ENCODE results near the gene PRKN.
"Not testable (repeated sequence)": the region's sequence is repeated elsewhere in the genome, so short reads cannot be mapped to it uniquely, and the experiment has no call there.

PRKN gene

DNA sequence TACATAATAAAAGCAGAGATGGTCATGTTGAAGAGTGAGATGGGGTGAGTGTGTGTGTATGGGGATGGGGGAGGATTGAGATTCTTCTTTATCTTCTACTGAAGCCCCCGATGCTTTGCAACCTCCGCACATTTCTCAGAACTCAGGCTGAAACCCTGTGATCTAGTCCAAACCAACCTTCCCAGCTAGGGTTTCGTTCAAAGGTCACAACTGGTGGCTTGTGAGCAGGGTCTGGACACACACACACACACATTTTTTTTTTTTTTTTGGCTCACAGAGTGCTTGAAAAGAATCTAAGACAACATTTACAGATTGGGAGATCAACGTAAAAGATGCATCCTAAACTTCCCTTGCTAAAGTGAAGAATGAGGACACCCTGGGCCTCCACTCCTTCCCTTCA lies 1228.7 kb downstream of the PRKN start:
- DNase-seq = no peak

DNA sequence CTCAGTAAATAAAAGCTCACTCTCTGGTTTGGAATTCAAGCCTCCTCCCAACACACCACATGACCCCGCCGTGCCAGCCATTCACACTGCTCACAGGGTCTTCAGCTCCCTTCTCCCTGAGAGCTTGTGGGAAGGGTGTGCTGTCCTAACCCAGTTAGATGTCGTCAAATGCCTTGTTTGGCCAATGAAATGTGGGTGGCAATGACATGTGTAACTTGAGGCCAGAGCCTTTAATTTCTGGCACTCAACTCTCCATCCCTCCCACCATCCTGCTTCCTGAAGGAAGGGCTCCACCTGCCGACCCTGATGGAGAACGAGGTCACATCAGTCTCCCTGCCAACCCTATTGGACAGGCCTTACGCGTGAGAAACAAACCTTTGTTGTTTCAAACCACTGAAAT lies 1229.2 kb downstream of the PRKN start:
- DNase-seq = no peak

DNA sequence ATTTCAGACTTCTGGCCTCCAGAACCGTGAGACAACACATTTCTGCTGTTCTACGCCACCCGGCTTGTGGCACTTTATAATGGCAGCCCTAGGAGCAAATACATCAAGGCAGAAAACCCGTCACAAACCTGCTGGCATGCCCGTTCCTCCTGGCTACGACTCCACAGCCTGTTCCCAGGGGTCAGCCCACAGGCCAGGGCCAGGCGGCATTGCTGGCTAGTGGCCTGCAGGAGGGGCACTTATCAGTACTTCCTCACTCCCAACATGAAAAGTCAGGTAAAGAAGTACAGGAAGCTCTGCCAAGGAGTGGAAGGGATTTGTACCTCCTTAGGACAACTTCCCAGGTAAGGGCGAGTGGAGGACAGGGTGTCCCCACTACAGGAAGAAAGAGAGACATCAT lies 1230.6 kb downstream of the PRKN start:
- DNase-seq = no peak

DNA sequence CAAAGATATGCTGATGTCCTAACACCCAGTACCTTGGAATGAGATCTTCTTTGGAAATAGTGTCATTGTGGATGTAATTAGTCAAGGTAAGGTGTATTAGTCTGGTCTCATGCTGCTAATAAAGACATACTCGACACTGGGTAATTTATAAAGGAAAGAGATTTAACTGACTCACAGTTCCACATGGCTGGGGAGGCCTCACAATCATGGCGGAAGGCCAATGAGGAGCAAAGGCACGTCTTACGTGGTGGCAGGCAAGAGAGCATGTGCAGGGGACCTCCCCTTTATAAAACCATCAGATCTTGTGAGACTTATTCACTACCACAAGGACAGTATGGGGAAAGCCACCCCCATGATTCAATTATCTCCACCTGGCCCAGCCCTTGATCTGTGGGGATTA lies 1231.3 kb downstream of the PRKN start:
- not testable (repeated sequence) for DNase-seq

DNA sequence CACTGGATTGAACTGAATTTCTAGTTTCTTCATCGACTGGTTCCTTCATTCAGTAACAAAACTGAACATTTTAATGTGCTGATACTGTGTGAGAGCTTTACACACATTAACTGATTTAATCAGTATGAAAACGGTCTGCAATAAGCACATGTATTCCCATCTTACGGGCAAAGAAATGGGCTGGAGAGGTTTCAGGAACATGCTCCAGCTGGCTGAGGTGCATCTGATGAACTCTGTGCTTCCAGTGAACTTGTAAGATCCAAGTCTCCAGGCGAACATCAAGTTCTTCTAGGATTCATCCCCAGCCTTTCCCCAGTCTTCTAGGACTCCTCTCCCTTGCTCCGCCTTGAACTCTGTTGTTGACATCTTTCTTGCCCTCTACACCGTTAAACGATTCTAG lies 1233.0 kb downstream of the PRKN start:
- no peak for DNase-seq

DNA sequence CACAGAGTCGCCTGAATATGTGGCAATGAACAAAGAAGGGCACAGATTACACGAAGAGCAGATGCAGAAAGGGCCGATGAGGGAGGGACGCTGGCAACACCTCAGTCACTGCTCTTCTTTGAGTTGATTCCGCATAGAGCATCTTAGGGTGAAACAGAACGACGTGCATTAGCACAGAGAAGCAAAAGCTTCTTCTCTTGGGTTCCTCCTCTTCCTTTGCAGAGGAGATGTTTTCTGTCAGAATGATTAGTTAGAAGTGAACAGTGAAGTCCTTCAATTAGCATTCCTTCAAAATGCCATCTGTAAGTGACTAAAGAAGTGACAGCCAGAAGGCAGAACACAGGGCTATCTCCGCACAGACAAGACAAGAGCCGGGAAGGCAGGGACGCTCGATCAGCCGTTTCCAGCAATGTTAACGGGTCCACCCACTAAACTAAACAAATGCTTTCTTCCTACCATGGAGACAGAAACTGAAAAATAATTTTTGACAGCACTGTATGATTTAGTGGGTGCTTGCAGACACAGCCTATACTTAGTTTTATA lies 1233.9 kb downstream of the PRKN start:
- no peak for DNase-seq

DNA sequence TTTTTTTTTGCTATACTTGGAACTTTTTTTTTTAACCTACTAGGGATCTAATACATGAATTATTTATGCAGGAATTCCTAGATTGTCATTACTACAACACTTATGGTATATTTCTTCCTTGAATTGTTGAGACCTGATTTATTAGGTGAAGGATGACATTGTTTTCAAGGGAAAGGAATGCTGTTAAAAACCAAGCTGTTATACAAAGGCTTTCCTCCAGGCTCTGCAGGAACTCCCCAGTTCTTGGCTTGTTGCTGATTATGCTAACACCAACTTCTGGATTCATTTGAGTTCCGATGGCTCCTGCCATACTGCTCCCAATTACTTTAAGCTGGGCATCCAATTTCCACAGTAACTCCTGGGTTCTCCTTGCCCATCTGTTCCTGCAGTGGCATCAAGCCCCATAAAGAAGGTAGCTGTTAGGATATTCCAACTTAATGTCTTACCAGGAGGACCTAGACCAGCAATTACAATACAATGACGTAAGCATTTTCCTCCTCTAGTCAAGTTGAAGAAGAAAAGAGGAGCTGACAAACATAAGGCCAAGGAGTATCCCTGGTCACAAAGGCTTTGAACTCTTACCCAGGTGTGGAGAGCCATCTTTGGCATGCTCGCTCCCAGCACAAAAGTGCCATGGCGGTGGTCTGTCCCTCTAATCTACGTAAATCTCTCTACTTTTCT lies 1237.8 kb downstream of the PRKN start:
- DNase-seq = no peak

DNA sequence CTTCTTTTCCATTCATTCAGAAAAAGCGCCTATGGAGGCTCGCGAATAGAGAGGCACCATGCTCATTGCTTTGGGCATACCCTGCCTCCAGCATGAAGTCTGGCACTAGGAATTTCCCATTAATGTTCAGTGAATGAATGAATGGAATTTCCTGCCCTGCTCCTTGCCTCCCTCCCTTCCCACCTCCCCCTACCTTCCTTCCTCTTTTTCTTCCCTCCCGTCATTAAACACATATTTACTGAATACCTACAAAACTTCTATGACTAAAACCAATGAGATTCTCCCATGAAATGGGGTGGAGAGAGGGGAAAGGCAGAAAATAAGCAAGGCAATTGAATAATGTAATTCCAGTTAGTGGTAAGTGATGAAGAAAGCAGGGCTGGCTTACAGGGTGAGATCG lies 1239.9 kb downstream of the PRKN start:
- DNase-seq = no peak

DNA sequence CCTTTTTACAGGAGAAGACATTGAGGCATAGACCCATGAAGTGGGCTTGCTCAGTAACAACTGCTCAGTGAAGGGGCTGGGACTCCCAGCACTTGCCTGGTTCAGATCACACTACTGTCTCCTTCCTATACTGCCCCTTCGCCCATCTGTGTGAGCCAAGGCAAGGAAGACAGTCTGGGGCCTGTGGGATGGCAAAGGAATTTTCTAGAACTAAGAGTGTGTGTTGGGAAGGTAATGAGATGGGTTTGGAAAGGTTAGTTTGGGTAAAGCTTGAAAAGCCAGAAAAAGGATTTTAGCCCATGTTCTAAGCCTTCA lies 1240.4 kb downstream of the PRKN start:
- no peak for DNase-seq

DNA sequence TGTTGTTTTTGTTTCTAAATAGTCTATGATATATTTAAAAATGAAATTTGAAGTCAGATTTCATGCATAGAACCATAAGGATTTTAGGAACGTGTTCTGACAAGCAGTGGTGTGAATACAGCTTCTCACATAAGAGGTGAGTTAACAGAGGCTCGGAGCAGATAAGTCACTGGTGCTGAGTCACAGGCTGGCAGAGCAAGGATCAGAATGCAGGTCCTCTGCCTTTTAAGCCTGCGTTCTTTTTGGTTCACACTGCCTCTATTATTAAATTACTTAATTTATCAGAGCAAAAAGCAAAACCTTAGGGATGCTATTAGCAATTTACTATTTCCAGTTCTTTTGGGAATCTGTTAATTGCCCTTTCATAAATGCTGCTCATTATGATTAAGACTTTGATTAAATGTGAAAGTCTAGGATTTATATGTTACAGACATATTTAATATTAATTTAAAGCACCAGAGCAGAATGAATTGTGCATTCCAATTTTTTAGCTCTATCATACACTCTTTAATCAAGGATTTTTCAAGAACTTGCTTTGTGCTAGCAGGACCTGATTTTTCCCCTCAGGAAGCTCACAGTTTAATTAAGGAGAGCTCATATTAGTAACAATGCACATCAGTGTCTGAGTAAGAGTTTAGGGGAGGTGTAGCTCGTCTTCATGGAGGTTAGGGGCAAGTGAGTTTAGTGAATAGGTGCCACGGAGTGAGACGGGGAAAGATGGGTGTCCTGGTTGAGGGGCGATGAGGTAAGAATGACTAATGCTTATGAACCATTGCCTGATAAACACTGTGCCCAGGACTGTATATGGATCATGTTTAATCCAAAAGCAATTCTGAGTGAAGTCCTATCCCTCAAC lies 1241.0 kb downstream of the PRKN start:
- no peak for DNase-seq

DNA sequence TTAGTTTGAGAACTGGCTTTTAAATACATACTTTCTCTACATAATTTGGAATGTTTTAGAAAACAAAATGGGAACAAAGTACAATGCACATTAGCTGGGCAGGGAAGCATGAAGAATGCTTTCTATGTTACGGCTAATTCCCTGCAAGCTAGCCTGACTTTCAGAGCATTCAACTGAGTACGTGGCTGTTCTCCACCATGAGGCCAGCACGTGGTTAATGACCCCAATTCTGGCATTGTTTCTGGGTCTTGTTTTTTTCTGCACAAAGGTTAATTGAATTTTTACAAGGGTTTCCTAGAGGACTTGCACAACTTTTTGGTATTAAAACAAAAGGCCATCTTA lies 1245.1 kb downstream of the PRKN start:
- no peak for DNase-seq

DNA sequence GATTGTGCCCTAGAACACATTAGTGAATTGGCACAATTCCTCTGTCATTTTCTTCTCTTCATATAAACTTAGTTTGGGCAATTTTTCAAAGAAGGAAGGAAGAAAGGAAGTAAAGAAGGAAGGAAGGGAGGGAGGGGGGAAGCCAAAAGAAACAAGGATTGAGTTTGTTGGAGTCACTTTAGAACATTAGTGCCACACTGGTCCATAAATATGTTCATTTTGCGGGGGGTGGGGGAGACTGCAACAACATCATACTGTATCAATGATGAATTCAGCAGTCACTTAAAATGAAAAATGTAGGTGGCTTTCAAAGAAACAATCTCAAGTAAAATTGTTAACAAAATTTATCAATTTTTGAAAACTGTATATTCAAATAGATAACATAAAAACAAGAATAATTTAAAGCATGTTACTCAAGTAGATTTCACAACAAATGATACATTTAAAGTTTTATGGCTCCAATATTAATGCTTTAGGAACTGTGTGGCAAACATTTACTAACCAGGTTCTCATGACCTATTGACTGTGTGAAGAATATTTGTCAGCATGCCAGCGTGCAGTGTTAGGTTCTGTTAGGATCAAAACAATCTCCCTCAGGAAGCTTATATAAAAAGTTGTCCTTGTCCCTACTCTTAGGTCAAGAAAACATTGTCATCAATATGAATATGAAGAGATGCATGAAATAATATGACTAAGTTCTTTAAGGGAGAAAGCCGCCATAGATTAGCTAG lies 1245.6 kb downstream of the PRKN start:
- DNase-seq = no peak

DNA sequence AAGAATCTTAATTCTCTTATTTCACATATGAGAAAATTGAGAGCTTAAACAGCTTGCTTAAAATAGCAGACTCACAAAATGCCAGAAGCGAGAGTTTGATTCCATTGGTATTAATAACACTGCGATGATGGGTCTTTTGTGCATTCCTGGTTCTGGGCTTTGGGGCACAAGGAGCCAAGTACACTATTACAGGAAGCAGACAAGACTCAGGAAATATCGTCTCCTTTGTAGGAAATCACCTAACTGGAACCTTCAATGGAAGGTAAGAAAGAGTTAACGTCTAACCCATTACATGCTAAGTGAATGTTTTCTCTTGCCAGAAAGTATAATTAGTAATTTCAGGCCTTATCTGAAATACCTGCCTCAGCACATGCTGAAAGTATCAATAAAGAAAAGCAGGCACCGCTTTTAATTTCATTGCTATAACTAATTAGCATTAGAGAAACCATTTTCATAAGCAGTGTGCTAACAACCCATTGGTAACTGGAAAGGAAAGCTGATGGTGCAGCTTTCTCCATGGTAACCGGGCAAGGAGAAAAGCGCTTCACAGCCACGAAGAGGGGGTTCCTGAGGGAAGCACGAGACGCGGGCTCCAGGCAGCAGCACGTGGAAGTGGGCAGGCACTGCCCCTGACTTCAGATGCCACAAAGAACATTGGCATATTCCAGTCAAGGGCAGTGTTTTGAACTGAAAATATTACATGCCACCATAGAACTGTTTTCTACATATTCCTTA lies 1247.0 kb downstream of the PRKN start:
- no peak for DNase-seq

DNA sequence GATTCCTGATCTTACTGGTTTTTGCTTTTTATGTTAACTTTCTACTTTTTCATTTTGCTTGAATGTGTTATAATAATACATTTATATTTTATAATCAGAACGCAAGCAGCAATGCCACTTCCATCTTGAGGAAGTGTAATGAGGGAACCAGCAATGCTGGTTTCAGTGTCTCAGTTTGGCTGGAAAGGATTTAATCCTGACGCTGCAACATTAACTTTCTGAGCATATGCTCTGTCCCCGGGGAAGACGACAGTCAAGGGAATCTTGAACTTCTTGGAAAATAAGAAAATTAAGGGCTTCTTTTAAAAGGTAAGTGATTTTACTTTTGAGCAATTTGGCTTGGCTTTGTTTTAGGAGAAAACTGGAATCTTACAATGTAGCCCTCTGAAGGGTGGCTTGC lies 1248.2 kb downstream of the PRKN start:
- no peak for DNase-seq

DNA sequence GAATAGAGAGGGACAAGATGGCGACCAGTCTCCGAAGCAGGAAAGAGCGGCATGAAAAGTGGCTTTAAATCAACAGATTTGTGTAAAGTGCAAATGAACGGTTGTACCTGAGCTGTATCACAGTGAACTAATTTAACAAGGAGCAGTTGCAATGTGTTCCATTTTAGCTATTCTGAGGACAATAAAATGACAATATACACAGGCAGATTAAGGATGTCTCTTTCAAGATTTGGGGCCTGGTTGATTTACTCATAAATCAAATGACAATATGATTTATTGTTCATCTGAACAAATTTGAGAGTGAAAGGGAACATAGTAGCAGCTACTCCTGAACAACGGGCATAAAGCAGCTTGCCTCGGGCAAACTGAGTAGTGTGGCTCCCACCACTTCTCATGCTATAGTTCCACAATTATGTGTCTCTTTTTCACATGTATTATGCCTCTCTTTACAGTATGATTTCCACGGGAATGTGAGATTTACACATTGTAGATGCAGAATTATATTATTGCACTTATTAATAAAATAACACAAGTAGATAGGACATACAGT lies 1249.6 kb downstream of the PRKN start:
- no peak for DNase-seq

DNA sequence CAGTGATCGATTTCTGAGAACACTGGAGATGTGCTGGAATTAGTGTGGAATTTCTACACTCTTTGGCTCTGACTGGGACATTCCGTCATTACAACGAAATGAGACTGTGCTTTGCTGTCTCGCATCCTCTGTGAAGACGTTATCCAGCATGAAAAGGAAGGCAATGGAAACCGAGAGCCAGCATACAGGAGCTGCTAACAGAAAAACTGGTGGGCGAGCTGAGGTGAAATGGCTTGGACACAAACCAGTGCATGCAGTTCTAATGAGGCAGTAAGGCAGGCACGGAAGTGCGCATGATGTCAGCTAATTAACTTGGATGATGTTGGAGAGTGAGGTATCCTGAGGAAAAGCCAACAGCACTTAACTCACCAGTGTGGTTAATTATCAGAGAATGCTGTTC lies 1250.9 kb downstream of the PRKN start:
- DNase-seq = no peak

DNA sequence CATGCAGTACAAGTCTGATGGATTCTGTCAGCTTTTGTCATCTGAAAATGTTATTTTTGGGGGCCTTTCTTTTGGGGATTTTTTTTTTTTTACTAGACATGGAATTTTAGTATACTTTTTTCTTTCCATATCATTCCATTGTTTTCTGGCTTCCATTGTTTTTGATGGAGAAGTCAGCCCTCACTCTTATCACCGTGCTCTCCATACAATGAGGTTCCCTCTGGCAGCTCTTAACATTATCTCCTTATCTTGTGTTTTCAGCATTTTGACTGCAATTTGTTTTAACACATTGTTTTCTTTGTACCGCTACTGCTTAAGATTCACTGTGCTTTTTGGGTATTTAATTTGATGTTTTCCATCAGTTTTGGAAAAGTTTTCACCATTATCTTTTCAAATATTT lies 1262.2 kb downstream of the PRKN start:
- DNase-seq = no peak

DNA sequence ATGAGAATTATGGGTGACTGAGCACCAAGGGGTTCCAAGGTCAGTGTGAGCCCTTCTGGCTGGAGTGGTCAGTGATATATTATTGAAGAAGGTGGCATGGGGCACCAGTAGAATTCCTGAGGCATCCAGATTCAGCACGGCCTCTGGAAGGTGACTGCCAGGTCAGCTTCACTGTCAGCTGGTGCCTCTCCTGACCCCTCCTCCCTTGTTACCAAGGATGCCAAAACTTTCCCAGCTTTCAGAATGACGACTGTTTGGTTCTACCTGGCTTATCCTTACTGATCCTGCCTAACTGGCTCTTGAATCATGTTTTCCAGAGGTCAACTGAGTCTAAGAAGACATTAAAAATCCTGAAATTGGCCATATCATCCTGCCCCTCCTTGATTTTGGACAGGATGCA lies 1264.5 kb downstream of the PRKN start:
- DNase-seq = no peak

DNA sequence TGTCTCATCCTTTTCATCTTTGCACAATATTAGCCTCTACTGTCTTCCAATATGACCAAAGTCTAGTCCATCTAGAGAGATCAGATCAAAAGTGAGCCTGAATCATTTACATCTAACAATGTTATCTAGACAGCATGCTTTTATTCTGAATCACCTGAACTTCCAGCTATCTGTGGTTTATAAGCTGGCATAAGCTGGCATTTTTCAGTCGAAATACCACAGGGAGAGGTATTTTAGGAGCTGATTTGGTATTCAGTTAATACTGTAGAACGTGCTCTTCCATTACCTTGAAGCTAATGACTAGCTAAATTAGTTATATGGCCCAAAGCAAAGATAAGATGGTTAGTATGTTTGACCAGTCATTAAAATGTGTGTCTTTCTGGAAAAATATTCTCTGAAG lies 1265.4 kb downstream of the PRKN start:
- DNase-seq = no peak

DNA sequence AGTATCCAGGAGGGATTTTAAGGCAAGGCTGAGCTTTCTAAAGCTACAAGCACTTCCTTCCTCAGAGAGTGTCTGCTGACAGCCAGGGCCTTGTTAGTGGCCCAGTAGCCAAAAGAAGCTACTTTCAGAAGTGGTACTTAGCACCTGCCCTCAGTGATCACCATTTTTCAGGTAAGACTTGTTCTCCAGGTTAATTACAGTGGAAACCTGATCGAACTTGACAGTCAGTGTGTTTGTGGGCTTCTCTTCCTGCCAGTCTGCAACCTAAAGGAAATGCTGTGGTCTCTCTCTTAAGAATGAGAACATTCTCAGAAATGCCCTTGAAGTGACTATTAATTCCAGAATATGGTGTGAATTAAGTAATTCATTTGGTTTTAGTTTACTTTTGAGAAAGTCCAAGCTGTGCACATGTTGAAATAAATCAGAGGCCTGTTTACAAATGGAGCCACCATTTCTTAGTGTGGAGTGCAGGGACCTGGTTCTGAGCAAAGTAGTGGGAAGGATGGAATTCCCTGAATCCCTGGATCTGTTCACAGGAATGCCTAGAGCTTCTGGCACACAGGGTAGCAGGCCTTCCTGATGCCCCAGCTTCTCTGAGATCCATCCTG lies 1268.5 kb downstream of the PRKN start:
- no peak for DNase-seq

DNA sequence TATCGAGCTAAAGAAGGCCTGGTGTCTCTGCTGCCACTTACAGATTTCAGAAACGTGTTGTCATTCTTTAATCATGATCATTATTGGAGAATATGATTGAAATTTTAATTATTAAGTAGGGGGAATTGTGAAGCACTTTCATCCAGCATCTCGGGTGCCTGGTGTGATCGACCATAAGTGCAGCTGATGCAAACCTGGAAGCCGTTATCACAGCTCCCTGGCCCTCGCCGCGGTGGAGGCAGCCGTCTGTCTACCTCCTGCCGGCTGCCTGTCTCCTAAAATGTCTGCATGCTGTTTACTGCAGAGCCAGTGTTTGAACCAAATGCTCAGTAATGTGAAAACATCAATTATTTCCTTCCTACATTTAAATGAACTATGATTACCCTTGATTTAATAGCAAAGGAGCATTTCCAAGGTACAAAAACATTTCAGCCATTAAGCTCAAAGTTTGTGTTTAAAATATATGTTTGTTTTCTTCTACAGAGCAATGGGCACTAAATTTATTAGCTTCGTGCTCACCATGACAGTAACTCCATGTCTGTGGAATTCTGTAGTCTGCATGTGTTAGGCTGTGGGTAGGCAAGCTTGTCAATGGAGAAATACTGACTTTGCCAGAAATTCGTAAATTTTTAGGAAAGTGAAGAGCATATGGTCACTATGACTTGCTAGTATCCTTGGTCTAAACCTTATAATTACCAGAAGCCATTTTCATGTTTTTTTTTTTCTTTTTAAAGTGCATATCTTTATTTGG lies 1269.2 kb downstream of the PRKN start:
- DNase-seq = no peak

DNA sequence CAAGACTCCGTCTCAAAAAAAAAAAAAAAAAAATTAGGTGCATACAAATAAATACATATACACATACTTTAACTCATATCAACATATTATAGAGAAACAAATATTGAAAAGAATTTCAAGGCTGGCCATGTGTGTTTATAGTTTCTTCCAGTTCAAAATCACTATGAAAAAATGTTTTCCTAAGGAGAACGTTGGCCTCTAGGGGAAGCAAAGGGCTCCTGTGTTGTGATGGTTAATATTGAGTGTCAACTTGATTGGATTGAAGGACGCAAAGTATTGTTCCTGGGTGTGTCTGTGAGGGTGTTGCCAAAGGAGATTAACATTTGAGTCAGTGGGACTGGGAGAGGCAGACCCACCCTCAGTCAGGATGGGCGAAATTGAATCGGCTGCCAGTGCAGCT lies 1271.7 kb downstream of the PRKN start:
- no peak for DNase-seq

All from stimulated activated CD4-positive, alpha-beta T cell treated with anti-CD3 and anti-CD28 coated beads, Interleukin-4, amount 100 ng/mL, for 24 hours (primary cell).